NCI-H446 treated with DMSO at 0.1 percent for 48 hours (cell line): ENCODE results near the gene RSBN1.
A peak's percentile ranks its signal among the peaks of the same experiment; 100 is the strongest.
"Not testable (repeated sequence)": the region's sequence is repeated elsewhere in the genome, so short reads cannot be mapped to it uniquely, and the experiment has no call there.

ENCODE experiments used
- DNase-seq: peaks from one replicate; lab custom pipeline; 2025; lab: John Stamatoyannopoulos, UW

Gene RSBN1

GRCh38 chr1:113811888-113812660 is at the start of gene RSBN1:
TSS of gene RSBN1 (minus strand) at chr1:113812476. CDS start at chr1:113812412, 64 bp downstream.
- peak; percentile 99 for DNase-seq

- no peak for DNase-seq
Observed at GRCh38 chr1:113861641-113862040, 49.4 kb upstream of the RSBN1 start.

GRCh38 chr1:113860891-113861290 is 48.6 kb upstream of the RSBN1 start:
- no peak for DNase-seq

DNA sequence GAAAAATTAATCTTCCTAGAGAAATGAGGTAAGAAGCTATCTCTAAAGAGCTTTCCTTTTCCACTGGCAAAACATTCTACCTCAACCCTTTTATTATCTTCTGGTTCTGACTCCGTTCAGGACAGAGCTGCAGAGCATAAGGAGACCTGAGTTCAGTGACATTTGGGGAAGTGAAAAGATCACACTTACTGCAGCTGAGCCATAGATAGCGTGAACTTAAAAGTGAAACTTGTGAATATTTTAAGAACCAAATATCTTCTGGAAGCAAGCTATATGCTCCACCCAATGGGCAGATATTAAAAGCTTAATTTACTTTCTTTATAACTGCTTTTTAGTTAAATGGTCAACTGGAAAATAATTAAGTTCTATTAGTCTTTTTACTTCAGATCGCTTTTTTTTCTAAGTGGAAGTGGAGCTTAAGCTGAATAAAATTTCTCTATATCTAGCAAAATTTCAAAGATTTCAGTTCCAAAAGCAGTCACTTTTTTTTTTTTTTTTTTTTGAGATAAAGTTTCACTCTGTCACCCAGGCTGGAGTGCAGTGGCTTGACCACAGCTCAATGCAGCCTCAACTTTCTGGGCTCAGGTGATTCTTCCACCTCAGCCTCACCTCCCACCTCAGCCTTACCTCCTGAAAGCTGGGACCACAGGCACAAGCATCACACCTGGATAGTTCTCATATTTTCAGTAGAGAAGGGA is 47.4 kb upstream of the RSBN1 start:
- DNase-seq, result no peak

DNA sequence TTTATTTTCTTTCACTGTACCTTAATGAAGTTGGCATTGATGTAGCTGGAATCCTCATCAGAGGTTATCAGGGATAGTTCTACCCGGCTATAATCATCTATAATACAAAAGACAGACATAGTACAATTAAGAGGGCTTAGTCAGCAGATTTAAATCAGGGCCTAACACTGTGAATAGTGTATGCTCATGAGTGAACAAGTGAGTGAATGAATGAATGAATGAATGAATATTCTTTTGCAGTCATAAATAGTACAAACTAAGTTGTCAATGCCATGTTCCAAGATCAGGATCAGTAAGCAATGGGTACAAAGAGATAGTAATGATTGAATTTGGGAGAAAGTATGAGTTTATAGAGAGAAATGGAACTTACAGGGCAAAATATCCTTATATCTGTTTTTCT is 46.7 kb upstream of the RSBN1 start:
- DNase-seq, result no peak

- no peak for DNase-seq
Observed at GRCh38 chr1:113858418-113858817, 46.1 kb upstream of the RSBN1 start.

GRCh38 chr1:113857776-113858175 is 45.5 kb upstream of the RSBN1 start:
- no peak for DNase-seq

DNA sequence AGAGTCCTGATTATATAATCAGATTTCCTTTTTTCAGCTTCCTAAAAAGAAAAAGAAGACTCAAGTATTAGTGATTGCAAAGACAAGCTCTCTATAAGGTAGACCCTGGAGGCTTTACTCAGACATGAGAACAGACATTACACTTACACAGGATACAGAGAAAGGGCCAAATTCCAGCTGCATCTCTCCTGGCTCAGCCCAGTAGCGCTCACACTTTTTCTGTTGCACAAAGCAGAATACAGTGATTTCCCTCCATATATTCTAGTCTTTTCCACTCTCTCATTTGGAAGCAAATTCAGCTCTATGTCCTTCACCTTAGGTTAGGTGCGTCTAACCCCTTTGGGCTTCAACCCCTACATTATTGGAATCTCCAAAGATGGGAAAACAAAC is 44.1 kb upstream of the RSBN1 start:
- DNase-seq, result no peak

GRCh38 chr1:113855630-113856400 is 43.5 kb upstream of the RSBN1 start:
- no peak for DNase-seq

GRCh38 chr1:113854234-113854633 is 42.0 kb upstream of the RSBN1 start:
- no peak for DNase-seq

DNA sequence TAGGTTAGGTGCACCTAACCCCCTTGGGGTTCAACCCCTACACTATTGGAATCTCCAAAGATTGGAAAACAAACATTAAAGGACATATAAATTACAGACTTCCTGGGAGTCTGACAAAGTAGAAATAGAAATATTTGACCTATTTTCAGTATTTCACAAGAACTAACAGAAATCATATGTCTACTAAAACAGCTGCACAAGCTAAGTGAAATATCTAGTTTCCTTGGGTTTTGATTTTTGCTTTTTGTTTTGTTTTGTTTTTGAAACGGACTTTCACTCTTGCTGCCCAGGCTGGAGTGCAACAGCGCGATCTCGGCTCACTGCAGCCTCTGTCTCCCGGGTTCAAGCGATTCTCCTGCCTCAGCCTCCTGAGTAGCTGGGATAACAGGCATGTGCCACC is 40.4 kb upstream of the RSBN1 start:
- DNase-seq, result not testable (repeated sequence)

GRCh38 chr1:113850127-113850796 is 38.0 kb upstream of the RSBN1 start:
- no peak for DNase-seq

GRCh38 chr1:113849072-113849471 is 36.8 kb upstream of the RSBN1 start:
- DNase-seq, result no peak

GRCh38 chr1:113846391-113847035 is 34.2 kb upstream of the RSBN1 start:
- no peak for DNase-seq

GRCh38 chr1:113836534-113836933 is 24.3 kb upstream of the RSBN1 start:
- no peak for DNase-seq

- peak; percentile 36 for DNase-seq
Observed at GRCh38 chr1:113835686-113836290, 23.5 kb upstream of the RSBN1 start.

DNA sequence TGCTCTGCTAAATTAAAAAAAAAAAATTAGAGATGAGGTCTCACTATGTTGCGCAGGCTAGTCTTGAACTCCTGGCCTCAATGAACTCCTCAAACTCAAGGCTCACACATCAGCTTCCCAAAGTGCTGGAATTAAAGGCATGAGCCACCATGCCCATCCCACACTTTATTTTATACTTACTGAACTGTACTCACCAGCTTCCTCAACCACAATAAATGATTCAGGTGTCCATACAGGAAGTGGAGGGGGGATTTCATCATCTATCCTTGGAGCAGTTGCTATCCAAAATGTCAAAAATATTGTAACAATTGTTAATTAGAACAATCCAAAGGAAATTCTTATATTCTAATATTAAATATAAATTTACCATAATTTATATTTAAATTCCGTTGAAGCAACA is 22.4 kb upstream of the RSBN1 start:
- DNase-seq, result no peak

GRCh38 chr1:113830039-113830438 is 17.8 kb upstream of the RSBN1 start:
- no peak for DNase-seq

DNA sequence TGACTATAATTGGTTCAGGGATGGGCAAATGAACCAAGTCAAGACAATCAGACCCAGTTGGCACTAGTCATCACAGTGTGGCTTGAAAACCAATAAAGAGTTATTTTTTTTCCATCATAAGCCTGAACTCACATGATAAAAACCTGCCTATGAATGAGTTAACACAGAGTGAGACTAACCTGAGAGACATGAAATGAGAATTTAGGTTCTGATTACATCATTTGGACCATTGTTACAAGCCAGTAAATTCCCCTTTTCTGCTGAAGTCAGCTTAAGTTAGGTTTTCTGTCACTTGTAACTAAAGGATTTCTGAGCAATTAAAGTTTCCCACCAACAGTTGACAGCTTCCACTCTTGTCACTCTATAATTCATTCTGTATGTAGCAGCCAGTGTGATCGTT is 9.6 kb upstream of the RSBN1 start:
- DNase-seq, result no peak

GRCh38 chr1:113818578-113818977 is 6.3 kb upstream of the RSBN1 start:
- no peak for DNase-seq

DNA sequence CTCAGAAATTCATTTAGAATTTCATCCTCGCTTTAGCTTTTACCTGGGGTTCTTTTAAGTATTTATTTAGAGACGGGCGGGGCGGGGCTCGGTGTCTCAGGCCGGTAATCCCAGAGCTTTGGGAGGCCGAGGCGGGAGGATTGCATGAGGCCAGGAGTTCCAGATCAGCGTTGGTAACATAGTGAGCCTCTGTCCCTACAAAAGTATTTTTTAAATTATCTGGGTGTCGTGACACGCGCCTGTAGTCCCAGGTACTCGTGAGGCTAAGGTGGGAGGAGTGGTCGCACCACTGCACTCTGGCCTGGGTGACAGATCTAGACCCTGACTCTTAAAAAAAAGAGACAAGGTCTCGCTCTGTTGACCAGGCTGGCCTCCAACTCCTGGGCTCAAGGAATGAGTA is 942 bp upstream of the RSBN1 start:
- DNase-seq, result no peak
